Activated CD8-positive, alpha-beta memory T cell treated with anti-CD3 and anti-CD28 coated beads for 4 hours (primary cell): Measurements from ENCODE around the gene CDKAL1.

ENCODE experiments used
- DNase-seq, 2 donors: peaks; one replicate each; pipeline ENCODE4 v3.0.0-alpha.2; 2020; ENCODE audit warnings: low read depth in 2 of 2

Gene CDKAL1

DNA sequence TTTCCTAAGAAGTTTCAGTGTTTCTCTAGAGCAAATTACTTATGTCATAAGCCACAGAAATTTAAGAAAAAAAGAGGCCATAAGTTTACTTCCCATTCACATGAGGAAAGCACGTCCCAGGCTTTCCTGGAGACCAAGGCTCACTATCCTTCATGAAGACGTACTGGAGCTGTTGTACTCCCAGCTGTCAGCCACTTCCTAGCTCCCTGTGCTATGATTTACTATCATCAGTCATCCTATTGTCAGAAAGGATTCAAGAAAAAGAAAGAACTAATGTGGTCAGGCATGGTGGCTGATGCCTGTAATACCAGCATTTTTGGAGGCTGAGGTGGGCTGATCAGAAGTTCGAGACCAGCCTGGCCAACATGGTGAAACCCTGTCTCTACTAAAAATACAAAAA, 721.9 kb downstream of the CDKAL1 start:
- no peak for DNase-seq

DNA sequence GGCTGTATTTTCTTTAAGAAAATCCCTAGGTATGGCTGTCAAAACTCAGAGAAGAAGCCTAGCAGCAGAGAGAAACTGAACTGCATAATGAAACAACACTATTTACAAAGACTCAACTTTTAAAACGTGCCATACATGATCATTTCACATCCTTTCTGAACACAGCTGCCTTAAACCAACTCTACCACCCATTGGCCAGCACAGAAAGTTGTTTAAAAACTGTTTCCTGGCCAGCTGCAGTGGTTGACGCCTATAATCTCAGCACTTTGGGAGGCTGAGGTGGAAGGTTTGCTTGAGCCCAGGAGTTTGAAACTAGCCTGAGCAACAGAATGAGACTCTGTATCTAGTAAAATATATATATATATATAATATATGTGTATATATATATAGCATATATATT, 722.9 kb downstream of the CDKAL1 start:
- no peak for DNase-seq

DNA sequence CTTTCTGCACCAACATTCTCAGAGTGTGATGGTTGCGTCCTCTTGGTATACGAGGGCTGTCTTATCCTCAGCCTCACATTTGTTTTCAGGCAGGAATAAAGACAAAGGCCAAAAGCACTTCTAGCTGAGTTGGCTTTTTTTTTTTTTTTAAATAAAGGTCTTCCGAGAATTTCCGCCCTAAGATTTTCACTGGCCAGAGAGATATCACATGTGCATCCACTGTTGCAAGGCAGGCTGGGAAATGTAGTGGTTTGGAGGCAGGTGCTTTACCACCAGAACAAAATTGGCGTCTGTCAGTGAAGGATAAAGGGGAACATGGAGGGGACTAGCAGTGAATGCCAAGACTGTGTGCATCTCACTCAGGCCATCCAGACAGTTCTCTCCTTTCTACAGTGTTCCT, 724.4 kb downstream of the CDKAL1 start:
- no peak for DNase-seq

DNA sequence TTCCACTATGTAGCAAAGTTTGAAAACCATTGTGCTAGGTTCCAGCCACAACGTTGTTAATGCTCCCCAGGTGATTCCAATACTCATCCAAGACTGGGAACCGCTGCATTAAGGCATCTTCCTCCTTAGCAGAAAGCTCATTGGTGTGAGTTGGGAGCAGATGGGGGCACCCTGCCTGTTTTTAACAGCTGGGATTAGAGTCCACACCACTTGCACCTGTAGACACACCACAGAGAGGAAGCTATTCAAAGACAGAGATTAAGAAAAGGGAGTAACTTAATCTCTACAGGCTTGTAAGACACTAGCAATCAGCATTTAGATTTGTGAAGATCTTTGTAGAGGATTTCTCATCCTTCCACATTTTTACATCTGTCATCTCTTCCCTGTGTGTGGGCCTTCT, 725.4 kb downstream of the CDKAL1 start:
- DNase-seq = no peak

DNA sequence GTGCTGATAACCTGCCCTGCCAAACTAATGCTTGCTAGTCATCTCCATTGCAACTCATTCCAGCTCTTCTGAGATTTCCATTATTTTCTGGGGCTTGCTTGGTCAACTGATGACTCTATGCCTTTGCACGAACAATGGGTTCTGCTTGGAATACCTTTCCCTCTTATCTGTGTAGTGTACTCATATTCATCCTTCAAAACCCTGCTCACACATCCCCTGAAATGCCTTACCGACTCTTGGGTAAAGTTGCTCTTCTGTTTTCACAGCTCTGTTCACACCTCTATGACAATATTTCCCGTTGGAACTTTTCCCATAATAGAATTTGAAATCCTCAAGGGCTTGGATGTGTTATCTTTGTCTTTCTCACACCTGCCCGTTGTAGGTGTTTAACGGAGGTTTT, 728.2 kb downstream of the CDKAL1 start:
- DNase-seq = no peak

DNA sequence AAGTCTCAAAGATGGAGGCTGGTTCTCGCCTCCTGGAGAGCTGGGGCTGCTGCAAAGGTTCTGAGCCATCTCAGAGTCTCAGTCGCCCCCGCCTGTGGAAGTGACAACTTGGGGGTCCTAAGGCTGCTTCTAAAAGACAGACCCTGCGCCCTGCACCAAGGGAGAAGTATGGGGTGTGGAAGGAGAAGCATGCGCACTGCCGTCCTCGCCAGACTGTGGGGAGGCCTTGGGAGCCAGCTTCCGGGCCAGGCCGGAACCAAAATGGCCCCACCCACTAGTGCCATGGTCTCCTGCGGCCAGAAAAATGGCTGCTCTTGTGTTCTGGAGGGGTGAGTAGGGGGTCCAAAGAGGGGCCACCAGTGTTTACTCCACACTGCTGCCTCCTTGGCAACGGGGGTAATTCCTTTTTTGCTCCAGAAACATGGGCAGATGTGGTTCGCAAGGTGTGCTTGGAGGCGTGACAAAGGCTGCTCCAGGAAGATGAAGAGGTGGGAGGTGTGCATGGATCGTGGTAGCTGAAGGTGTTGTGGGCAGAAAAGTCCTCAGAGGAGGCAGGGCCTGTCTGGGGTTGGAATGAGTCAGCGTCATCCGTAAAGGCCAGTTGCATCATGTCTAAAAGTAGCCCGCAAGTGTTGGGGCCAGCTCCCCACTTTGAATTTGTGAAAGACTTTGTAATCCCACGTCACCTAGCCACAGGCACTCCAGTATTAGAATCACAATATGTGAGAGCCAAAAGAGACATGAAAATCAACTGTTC, 729.5 kb downstream of the CDKAL1 start:
- no peak for DNase-seq

DNA sequence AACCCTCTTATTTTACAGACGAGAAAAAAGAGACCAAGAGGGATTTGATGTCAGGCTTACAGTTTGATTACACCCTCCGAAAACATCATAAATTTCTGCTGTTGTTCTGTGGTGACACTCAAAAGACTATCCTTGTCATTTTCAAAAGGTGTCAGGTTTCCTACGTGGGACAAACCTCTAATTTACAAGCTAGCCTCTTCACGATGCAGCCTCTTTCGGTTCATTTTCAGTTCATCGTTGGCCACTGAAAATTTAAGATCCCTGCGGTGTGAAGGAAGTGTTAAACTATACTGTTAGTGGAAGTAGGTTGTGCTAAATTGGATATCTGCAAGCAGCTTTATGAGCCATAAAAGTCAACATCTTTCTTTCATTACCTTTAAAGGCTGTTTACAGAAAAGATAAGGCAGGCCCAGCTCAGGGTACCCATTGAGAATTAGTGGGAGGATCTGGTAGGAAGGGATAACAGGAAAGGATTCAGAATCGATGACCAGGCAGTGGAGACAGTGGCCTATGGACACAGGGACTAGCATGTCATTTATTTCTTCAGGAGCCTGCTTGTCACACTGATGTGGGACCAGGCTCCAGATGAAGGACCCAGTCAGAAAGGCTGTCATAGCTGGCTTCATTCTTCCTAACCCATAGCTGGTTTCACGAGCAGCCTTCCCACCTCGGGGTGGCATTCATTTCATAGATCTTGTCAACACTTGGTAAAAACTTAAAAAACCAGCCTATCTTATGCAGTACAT, 730.2 kb downstream of the CDKAL1 start:
- DNase-seq = no peak

DNA sequence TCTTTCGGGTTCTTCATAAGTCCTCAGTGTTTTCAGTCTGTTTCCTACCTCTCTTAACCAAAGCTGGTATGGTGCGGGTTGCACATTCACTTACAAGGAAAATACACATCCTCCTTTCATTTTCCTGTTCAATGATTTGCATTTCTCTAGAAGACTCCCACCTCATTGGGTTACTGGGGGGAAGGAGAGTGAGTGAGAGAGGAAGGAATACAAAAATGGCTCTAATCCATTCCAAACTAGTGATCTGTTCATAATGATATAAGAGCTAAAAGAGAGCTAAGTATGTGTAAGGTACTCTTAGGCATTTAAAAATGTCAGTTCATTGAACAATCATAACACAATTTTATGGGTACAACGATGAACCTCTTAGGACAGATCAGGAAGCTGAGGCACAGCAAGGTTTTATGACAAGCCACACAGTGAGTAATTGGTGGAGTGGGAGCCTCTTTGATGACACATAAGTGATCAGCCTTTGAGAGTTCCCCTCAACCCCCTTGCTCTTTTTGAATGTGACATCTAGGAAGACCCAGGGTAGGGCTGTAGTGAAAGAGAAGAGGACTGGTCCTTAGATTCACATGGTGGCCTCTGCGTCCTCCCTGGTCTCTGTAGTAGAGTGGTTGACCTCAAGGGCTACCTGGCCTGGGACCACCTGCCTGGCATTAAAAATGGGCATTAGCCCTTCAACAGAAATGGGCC, 730.9 kb downstream of the CDKAL1 start:
- no peak for DNase-seq

DNA sequence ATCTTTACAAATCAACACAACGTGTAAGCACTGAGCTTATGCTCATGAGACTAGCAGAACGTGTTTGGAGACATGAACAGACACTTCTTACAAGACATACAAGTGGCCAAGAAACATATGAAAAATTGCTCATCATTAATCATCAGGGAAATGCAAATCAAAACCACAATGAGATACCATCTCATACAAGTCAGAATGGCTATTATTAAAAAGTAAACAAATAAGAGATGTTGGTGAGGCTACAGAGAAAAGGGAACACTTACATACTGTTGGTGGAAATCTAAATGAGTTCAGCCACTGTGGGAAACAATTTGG, 731.4 kb downstream of the CDKAL1 start:
- no peak for DNase-seq

DNA sequence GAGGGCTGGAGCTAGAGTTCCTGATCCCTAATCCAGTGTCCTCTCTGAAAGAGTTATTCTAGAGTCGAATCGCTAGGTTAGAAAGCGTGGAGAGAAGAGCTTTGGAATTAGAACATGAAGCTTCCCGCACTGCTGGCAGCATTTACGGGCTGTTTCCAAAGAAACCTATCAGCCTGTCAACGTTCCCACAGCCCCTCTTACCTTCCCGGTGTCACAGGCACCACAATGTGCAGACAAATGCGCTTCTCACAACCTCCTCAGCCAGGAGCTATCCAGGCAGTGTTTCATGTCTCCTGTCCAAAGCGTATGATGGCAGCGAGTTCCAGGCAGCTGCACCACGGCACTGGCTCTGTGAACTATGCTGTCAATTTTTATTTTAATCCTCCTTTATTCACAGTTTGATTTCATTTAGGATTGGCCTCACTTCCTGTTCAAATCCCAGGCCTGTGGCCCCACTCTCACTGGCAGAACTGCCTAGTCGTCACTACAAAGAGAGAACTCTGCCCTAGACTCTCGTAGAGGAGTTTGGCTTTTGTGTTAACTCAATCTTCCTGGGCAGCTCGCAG, 736.5 kb downstream of the CDKAL1 start:
- DNase-seq = no peak

DNA sequence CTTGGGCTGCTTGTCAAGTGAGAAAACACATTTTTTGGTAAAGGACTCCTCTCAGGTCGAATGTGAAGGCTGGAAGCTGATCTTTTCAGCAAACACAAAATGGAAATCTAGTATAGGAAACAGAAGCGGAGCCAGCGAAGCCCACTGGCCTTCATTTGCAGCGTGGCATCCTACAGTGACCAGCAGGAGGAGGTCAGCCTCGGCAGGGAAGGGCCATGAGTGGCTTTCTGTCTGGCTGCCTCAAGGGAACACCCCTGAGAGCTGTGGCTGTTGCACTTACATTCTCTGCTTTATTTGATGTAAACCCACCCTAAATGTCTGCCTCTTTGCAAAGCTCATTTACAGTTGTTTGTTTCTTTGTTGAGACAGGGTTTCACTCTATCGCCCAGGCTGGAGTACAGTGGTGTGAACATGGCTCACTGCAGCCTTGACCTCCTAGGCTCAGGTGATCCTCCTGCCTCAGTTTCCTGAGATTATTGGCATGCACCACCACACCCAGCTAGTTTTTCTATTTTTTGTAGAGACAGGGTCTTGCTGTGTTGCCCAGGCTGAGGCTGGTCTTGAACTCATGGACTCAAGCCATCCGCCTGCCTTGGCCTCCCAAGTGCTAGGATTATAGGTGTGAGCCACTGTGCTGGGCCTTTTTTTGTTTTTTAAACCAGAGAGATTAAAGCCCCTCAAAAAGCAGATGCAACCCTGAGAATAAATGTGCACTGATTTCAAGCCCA, 737.3 kb downstream of the CDKAL1 start:
- no peak for DNase-seq

DNA sequence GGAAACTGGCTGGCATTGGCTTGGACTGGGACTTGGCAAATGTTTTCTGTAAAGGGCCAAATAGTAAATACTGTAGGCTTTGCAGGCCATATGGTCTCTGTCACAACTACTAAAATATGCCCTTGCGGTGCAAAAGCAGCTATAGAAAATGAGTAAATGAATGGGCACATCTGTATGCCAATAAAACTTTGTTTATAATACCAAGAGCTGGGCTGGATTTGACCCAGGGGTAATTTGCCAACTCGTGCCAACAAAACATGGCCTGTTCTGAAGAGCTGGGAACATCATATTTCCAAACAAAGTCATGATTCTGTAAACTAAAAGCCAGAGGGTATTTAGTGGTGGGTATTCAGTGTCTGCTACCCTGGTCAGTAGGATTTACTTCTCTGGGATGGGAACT, 739.2 kb downstream of the CDKAL1 start:
- no peak for DNase-seq

DNA sequence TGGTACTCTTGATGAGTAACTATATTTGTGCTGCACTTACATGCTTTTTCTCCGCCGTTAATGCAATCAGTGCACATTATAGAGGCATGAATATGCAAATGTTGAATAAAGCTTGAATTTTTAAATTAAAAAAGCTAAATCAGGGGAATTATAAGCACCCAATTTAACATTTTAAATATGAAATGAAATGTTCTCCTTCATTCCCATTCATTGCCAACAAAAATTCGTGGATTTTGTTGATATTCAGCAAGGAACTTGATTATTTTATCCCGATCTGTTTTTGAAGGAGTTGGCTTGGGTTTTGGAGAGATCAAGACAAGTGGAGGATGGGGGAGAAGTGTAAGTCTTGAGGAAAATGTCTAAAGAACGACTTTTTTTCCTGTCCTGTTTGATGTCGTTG, 740.6 kb downstream of the CDKAL1 start:
- no peak for DNase-seq

DNA sequence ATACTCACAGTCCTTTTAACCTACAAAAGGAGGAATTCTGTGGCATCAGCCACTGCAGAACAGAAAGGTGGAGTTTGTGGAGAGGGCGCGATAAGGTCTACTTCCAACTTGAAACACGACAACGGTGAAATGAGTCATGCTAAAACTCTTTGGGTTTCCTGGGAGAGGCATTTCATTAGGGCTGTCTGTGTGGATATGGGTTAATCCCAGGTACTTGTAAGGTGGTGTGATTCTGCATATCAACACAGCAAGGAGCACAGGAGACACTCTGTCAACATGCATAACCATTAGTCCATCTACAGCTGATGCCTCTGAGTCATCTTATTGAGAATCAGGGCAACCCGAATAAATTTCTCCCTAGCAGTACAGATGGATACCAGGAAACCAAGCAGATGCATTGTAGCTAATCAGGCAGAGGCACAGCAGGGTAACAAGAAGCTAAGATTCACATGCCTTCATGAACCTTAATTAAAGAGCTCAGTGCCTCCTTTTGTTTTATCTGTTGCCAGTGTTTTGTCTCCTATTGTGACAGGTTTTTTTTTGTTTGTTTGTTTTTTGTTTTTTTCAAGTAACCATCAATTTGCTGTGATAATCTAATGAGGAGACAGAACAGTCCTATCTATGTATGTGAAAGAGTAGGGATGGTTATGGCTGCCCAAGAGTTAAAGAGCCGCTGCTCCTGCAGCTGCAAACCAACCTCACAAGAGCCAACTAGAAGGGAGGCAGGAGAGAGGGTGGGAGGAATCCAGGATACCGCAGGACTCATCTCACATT, 743.5 kb downstream of the CDKAL1 start:
- no peak for DNase-seq

DNA sequence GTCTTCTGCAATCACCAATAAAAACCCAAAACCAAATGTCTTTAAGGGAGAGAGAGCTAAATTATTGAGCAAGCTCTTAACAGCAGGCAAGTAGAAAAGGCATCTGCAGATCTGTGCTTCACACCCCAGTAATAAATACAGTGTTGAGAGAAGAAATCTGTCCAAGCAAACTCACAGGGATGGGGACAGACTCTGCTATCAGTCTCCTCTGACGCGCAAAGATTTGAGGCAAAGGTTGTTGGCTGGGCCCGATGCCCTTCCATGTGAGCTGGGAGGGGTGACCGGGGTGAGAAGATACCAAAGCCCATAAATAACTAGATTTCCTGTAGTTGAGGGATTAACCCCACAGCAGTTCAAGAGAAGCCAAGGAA, 744.1 kb downstream of the CDKAL1 start:
- no peak for DNase-seq

DNA sequence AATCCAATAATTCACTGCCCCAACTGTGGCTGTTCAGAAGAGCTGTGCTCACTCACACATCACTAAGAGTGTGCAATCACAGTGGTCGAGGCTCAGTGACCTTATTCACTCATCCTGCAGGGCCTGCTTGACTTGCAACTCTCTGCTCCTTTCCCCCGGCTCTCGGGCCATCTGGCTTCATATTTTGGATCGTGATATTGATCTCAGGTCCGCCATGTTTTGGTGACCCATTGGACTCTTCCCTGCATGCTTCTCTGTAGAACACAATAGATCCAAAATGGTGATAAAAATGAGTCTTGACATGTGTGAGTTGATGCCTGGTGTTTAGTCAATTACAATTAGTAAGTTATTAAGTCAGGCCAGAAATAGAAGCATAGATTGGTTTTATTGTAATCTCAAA, 745.4 kb downstream of the CDKAL1 start:
- DNase-seq = no peak

DNA sequence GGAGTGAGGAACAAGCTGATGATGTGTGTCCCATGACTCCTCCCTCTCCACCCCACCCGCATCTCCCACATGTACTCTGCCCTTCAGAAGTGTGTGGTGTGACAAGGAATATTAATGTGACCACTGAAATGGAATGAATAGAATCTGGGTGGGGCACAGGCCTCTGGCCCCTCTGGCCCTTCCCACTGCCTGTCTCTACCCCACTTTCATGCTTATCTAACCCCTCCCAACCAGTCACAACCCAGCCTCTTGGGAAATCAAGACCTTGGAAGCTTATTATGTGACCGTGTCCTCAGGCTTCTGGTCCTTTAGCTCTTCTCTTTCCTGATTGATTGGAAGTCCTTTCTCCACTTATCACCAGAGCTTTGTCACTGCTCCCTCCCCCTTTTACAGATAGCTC, 747.1 kb downstream of the CDKAL1 start:
- no peak for DNase-seq
